ENCODE results near the gene SLC14A1. TPM values are rescaled to one million over a fixed set of nuclear protein-coding genes. Genes with fewer than 3 reads are reported as not detected.

SLC14A1 gene
- total RNA-seq, 4 donors from 2014 or later = 3.0 to 16.0 (median 10.1) TPM

- Histone ChIP-seq H3K27ac (no peak overlapping the region), H3K27me3 (peaks cover 10% of the 10 kb centered on the region), H3K4me3 (no peak overlapping the region), H3K4me1 (no peaks in the 10 kb centered on the region), H3K36me3 (no peaks in the 10 kb centered on the region), H3K9me3 (no peaks in the 10 kb centered on the region)
- TF ChIP-seq EP300 (IDR thresholded peaks at IDR 0.05) (no peak), POLR2A (IDR thresholded peaks at IDR 0.05) (no peak), POLR2AphosphoS5 (IDR thresholded peaks at IDR 0.05) (no peak)
- TF ChIP-seq, protein P1, sequence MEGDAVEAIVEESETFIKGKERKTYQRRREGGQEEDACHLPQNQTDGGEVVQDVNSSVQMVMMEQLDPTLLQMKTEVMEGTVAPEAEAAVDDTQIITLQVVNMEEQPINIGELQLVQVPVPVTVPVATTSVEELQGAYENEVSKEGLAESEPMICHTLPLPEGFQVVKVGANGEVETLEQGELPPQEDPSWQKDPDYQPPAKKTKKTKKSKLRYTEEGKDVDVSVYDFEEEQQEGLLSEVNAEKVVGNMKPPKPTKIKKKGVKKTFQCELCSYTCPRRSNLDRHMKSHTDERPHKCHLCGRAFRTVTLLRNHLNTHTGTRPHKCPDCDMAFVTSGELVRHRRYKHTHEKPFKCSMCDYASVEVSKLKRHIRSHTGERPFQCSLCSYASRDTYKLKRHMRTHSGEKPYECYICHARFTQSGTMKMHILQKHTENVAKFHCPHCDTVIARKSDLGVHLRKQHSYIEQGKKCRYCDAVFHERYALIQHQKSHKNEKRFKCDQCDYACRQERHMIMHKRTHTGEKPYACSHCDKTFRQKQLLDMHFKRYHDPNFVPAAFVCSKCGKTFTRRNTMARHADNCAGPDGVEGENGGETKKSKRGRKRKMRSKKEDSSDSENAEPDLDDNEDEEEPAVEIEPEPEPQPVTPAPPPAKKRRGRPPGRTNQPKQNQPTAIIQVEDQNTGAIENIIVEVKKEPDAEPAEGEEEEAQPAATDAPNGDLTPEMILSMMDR (IDR thresholded peaks at IDR 0.05) = no peak
- WGBS = 65% methylated on average over 1 of the region's 1 CpG
- no peak for DNase-seq (ENCODE audit: low spot score in 2 of 2)
Observed at GRCh38 chr18:45777393-45777792, 53.4 kb downstream of the SLC14A1 start.

DNA sequence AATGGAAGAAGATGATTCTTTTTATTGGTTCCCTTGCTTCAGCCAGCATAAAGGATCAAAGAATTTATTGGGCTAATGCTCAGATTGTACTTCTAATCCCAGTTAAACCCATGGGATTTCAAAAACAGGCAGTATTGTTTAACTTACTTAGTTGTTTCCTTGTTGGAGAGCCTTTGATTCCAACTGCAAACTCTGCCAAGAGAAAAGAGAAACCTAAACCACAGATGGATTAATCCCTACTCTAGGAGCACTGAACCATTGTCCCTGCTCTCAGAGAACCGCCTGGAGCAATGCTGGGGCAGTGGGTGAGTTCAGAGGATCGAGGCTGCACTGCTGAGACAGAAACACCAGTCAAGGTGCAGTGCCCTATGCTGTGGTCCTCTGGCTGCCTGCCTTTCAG, 56.6 kb downstream of the SLC14A1 start:
- Histone ChIP-seq H3K9me3 (no peaks in the 10 kb centered on the region), H3K4me3 (no peak overlapping the region), H3K4me1 (no peaks in the 10 kb centered on the region), H3K27ac (no peak overlapping the region), H3K27me3 (no peaks in the 10 kb centered on the region), H3K36me3 (no peaks in the 10 kb centered on the region)
- TF ChIP-seq, protein P1 (IDR thresholded peaks at IDR 0.05) = no peak
- no peak for TF ChIP-seq POLR2AphosphoS5 (IDR thresholded peaks at IDR 0.05)
- no peak for TF ChIP-seq POLR2A (IDR thresholded peaks at IDR 0.05)
- TF ChIP-seq EP300 (IDR thresholded peaks at IDR 0.05) = no peak
- 44% methylated on average over 2 of the region's 2 CpGs for WGBS
- DNase-seq (ENCODE audit: low spot score in 2 of 2) = no peak

DNA sequence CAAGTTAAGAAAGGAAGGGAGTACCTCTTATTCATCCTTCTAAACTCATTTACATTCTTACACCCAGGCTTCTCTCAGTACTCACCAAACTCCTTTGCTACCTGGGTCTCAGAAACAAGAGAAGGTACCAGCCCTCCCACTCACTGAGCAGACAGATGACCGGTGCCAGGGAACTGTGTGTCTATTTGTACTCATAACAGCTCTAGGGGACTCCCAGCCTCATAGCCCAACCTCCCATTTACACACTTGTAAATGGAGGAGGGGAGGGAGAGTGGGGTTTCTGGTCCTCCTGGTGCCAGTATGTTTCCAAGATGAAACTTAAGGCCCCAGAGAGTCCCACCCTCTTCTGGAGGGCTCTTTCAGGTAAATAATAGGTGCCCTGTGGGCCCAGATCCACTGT, 58.7 kb downstream of the SLC14A1 start:
- H3K4me1 ChIP-seq = no peaks in the 10 kb centered on the region
- H3K4me3 ChIP-seq = no peak overlapping the region
- H3K36me3 ChIP-seq = no peaks in the 10 kb centered on the region
- no peak overlapping the region for H3K27ac ChIP-seq
- 76% methylated on average over 1 of the region's 1 CpG for WGBS
- DNase-seq (ENCODE audit: low spot score in 2 of 2) = no peak
- H3K27me3 ChIP-seq = no peaks in the 10 kb centered on the region
- TF ChIP-seq POLR2A (IDR thresholded peaks at IDR 0.05) = no peak
- TF ChIP-seq POLR2AphosphoS5 (IDR thresholded peaks at IDR 0.05) = no peak
- TF ChIP-seq, protein P1 (IDR thresholded peaks at IDR 0.05) = no peak
- no peak for TF ChIP-seq EP300 (IDR thresholded peaks at IDR 0.05)
- no peaks in the 10 kb centered on the region for H3K9me3 ChIP-seq

DNA sequence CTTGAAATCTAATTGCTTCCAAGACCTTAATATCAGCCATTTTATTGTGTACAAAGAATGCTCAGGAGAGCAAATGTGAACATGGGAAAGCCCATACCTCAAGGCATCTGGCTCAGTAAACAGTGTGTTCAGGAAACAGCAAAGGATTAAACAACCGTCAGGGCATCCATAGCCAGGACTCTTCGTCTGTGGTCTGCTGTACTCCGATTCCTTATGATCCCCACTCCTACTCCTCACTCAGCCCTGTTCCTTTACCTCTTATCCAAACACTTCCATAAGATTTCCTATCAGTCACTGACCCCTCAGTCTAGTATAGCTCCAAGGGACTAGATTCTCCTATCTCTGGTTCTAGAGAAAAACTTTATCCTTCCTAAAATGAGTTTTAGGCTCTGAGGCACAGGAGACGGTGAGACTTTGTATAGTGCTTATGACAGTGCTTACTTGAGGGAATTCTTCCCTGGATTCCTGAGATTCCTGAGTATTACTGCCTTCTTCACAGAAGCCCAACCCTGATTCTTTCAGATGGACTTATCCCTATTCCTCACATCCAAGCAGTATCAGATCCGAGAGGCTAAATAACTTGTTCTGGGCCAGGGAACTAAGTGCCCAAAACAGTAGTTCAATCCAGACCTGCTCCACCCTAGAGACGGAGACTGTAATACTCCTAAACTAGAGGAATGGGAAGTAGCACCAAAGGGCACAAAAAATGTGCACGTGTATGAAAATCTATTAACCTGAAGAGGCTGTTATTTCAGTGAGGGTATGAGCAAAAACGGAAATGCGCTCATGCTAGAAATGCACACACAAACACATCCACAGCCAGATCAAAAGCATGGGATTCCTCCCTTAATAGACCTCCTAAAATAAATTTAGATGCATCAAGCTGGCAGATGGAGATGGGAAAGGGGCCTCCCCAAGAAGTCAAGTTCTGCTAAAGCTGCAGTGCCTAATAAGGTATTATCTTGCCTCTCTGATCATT, 59.4 kb downstream of the SLC14A1 start:
- no peaks in the 10 kb centered on the region for H3K27me3 ChIP-seq
- no peaks in the 10 kb centered on the region for H3K36me3 ChIP-seq
- no peaks in the 10 kb centered on the region for H3K9me3 ChIP-seq
- no peak overlapping the region for H3K4me3 ChIP-seq
- whole genome bisulfite sequencing = 58% methylated on average over 9 of the region's 9 CpGs
- DNase-seq (ENCODE audit: low spot score in 2 of 2) = no peak
- no peak overlapping the region for H3K27ac ChIP-seq
- TF ChIP-seq POLR2A (IDR thresholded peaks at IDR 0.05) (no peak), POLR2AphosphoS5 (IDR thresholded peaks at IDR 0.05) (no peak), EP300 (IDR thresholded peaks at IDR 0.05) (no peak)
- TF ChIP-seq, protein P1 (IDR thresholded peaks at IDR 0.05) = no peak
- no peaks in the 10 kb centered on the region for H3K4me1 ChIP-seq

GRCh38 chr18:45785134-45785533, 61.2 kb downstream of the SLC14A1 start:
- Histone ChIP-seq H3K27ac (no peak overlapping the region), H3K27me3 (no peaks in the 10 kb centered on the region), H3K4me1 (no peaks in the 10 kb centered on the region), H3K4me3 (no peak overlapping the region), H3K9me3 (no peaks in the 10 kb centered on the region), H3K36me3 (no peaks in the 10 kb centered on the region)
- TF ChIP-seq EP300 (IDR thresholded peaks at IDR 0.05) (no peak), POLR2AphosphoS5 (IDR thresholded peaks at IDR 0.05) (no peak), POLR2A (IDR thresholded peaks at IDR 0.05) (no peak)
- TF ChIP-seq, protein P1 (IDR thresholded peaks at IDR 0.05) = no peak
- no peak for DNase-seq (ENCODE audit: low spot score in 2 of 2)
- WGBS = 37% methylated on average over 4 of the region's 4 CpGs

All from suprapubic skin (tissue), 4 donors.